Breast epithelium (tissue), 3 donors: Measurements from ENCODE around the gene CEP131.

Source experiments
- POLR2A ChIP-seq: fragments of 450-650 bp; IDR thresholded peaks from one replicate; pipeline ENCODE4 v1.6.1; 2016; ENCODE audit warnings: antibody characterized with exemption, mild to moderate bottlenecking, moderate library complexity
- POLR2AphosphoS5 ChIP-seq, 3 donors: sonication (generic); formaldehyde crosslinking; IDR thresholded peaks; one replicate each; pipeline ENCODE4 v1.6.1; 2017; ENCODE audit warnings: antibody characterized with exemption in 3 of 3
- TF ChIP-seq, protein P1 (sequence below), 3 donors: fragments of 450-650 bp; IDR thresholded peaks; one replicate each; pipeline ENCODE4 v1.5.1; 2016 to 2017; ENCODE audit warnings: antibody characterized with exemption in 3 of 3, mild to moderate bottlenecking in 3 of 3, moderate library complexity in 3 of 3

DNA sequence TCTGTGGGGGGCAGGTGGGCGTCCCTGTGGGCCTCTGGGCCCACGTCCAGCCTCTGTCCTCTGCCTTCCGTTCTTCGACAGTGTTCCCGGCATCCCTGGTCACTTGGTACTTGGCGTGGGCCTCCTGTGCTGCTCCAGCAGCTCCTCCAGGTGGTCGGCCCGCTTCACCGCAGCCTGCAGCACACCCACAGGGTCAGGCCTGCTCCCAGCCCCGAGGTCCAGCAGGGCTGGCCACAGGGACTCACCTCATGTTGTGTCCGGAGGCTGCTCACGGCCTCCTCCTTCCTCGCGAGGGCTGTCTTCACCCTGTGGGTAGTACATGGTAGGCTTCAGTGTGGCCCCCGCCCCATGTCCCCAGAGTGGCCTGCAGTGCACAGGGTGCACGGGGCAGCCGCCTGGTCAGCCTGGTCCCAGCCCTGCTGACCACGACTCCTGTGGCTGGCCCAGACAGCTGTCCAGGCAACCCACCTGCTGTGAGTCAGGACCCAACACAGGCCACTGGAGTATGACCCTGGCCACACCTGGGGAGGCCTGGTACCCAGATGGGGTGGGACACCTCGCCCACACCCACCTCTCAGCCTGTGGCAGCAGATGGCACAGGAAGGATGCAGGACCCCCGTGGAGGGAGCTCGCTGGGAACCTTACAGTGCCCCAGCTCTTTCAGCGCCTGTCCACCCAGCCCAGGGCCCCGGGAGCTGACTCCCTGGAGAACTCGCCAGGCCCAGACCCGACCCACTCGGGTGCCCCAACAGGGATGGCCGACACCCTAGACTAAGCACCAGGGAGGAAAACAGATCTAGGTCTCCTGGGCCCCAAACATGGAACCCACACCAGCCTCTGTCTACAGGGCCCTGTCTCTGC lies 32.9 kb downstream of the CEP131 start:
- TF ChIP-seq, protein P1, sequence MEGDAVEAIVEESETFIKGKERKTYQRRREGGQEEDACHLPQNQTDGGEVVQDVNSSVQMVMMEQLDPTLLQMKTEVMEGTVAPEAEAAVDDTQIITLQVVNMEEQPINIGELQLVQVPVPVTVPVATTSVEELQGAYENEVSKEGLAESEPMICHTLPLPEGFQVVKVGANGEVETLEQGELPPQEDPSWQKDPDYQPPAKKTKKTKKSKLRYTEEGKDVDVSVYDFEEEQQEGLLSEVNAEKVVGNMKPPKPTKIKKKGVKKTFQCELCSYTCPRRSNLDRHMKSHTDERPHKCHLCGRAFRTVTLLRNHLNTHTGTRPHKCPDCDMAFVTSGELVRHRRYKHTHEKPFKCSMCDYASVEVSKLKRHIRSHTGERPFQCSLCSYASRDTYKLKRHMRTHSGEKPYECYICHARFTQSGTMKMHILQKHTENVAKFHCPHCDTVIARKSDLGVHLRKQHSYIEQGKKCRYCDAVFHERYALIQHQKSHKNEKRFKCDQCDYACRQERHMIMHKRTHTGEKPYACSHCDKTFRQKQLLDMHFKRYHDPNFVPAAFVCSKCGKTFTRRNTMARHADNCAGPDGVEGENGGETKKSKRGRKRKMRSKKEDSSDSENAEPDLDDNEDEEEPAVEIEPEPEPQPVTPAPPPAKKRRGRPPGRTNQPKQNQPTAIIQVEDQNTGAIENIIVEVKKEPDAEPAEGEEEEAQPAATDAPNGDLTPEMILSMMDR (IDR thresholded peaks at IDR 0.05) = no peak
- no peak for TF ChIP-seq POLR2A
- TF ChIP-seq POLR2AphosphoS5 (IDR thresholded peaks at IDR 0.05) = no peak
